SK-N-SH treated with all-trans-retinoic acid at 6 μM for 48 hours (cell line): ENCODE measurements around the gene LRRC8C.

Experiments used
- ATAC-seq: fragments of 200-7000 bp; cut with Tn5 transposase; 3 replicates; pipeline ENCODE4 v1.9.1; 2020; ENCODE audit warnings: mild to moderate bottlenecking, moderate library complexity
- ARNTL ChIP-seq: fragments of 450-650 bp; formaldehyde crosslinking; IDR thresholded peaks from 2 replicates; pipeline ENCODE4 v1.5.0; 2020; ENCODE audit warnings: low read depth, mild to moderate bottlenecking, moderate library complexity, borderline replicate concordance
- CREB5 ChIP-seq: fragments of 250-450 bp; sonication (Bioruptor Pico); IDR thresholded peaks from 2 replicates; pipeline ENCODE4 v1.5.1; 2020; ENCODE audit warnings: low read depth, mild to moderate bottlenecking, moderate library complexity
- CSDC2 ChIP-seq: fragments of 250-450 bp; sonication (Bioruptor Pico); IDR thresholded peaks from 2 replicates; pipeline ENCODE4 v1.5.0; 2020; ENCODE audit warnings: mild to moderate bottlenecking, moderate library complexity
- ESRRG ChIP-seq: fragments of 250-450 bp; sonication (Bioruptor Pico); IDR thresholded peaks from 2 replicates; pipeline ENCODE4 v1.6.1; 2021; ENCODE audit warnings: mild to moderate bottlenecking
- ISL1 ChIP-seq: fragments of 250-450 bp; sonication (Bioruptor Pico); IDR thresholded peaks from 2 replicates; pipeline ENCODE4 v2.1.2; 2022; ENCODE audit warnings: mild to moderate bottlenecking, moderate library complexity
- OSR1 ChIP-seq: fragments of 250-450 bp; sonication (Bioruptor Pico); IDR thresholded peaks from 2 replicates; pipeline ENCODE4 v1.8.0; 2022; ENCODE audit warnings: moderate library complexity, mild to moderate bottlenecking, inconsistent platforms
- PPARA ChIP-seq: fragments of 250-450 bp; sonication (Bioruptor Pico); IDR thresholded peaks from 2 replicates; pipeline ENCODE4 v1.5.0; 2020; ENCODE audit warnings: mild to moderate bottlenecking, borderline replicate concordance
- RARB ChIP-seq: fragments of 250-450 bp; sonication (Bioruptor Pico); IDR thresholded peaks from 2 replicates; pipeline ENCODE4 v1.8.0; 2021; ENCODE audit warnings: mild to moderate bottlenecking, moderate library complexity
- SNAI2 ChIP-seq: fragments of 250-450 bp; sonication (Bioruptor Pico); IDR thresholded peaks from 2 replicates; pipeline ENCODE4 v1.5.0; 2020; ENCODE audit warnings: mild to moderate bottlenecking, moderate library complexity
- TSHZ2 ChIP-seq: fragments of 250-450 bp; sonication (Bioruptor Pico); IDR thresholded peaks from 2 replicates; pipeline ENCODE4 v1.5.0; 2020; ENCODE audit warnings: mild to moderate bottlenecking, moderate library complexity
- ZC3H10 ChIP-seq: fragments of 250-450 bp; sonication (Bioruptor Pico); IDR thresholded peaks from 2 replicates; pipeline ENCODE4 v1.5.1; 2021; ENCODE audit warnings: mild to moderate bottlenecking, moderate library complexity
- ZFP3 ChIP-seq: fragments of 250-450 bp; sonication (Bioruptor Pico); IDR thresholded peaks from 2 replicates; pipeline ENCODE4 v1.5.0; 2020; ENCODE audit warnings: mild to moderate bottlenecking, moderate library complexity
- ZFP30 ChIP-seq: fragments of 450-650 bp; formaldehyde crosslinking; IDR thresholded peaks from 2 replicates; pipeline ENCODE4 v1.5.0; 2022; ENCODE audit warnings: mild to moderate bottlenecking, moderate library complexity
- ZNF565 ChIP-seq: fragments of 450-650 bp; formaldehyde crosslinking; conservative IDR thresholded peaks from 2 replicates; pipeline ENCODE4 v1.5.0; 2020; ENCODE audit warnings: low read depth, mild to moderate bottlenecking, moderate library complexity
- ZNF70 ChIP-seq: fragments of 450-650 bp; formaldehyde crosslinking; IDR thresholded peaks from 2 replicates; pipeline ENCODE4 v1.5.0; 2020; ENCODE audit warnings: mild to moderate bottlenecking, moderate library complexity
- ZNF8 ChIP-seq: fragments of 450-650 bp; formaldehyde crosslinking; IDR thresholded peaks from 2 replicates; pipeline ENCODE4 v1.5.0; 2020; ENCODE audit warnings: mild to moderate bottlenecking, moderate library complexity
- TF ChIP-seq, protein P1 (sequence below): fragments of 250-450 bp; sonication (Bioruptor Pico); IDR thresholded peaks from 2 replicates; pipeline ENCODE4 v1.8.0; 2020; ENCODE audit warnings: mild to moderate bottlenecking, moderate library complexity, borderline replicate concordance
- TF ChIP-seq, protein P2 (sequence below): fragments of 250-450 bp; sonication (Bioruptor Pico); IDR thresholded peaks from 2 replicates; pipeline ENCODE4 v1.8.0; 2021; ENCODE audit warnings: low read depth, mild to moderate bottlenecking, moderate library complexity, borderline replicate concordance
- TF ChIP-seq, protein P3 (sequence below): fragments of 250-450 bp; sonication (Bioruptor Pico); IDR thresholded peaks from 2 replicates; pipeline ENCODE4 v1.5.1; 2021; ENCODE audit warnings: mild to moderate bottlenecking, moderate library complexity

The LRRC8C gene

DNA sequence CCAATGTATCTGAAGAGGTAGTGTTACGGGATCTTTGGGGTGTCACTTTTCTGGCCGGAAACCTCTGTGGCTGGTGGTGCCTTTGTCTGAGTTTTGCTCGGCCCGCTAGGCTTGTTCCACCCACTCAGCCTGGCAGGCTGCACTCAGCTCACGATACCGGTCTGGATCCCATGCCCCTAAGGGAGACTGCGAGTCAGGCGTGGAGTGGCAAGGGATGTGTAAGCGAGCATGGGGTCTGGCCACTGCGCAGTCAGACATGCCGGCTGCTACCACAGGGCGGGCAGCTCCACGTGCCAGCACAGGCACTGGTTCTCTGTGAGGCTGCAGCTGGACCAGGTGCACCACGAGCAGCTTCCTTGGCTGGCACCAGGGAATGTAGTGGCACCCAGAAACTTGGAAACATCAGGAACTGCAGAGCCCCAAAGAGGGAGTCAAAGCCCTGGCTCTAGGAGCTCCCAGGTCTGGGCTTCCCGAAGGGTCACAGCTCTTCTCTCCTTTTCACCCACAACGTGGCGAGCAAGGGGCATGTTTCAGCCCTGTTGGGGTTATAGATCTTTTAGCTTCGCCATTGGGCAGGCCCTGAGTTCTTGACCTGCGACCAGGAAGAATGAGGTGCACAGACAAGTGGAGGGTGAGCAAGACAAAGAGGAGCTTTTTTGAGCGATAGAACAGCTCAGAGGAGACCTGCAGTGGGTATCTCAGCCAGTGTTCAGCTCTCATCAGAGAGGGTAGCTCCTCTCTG is 23.8 kb upstream of the LRRC8C start:
- ATAC-seq = no peak
- TF ChIP-seq, protein P1, sequence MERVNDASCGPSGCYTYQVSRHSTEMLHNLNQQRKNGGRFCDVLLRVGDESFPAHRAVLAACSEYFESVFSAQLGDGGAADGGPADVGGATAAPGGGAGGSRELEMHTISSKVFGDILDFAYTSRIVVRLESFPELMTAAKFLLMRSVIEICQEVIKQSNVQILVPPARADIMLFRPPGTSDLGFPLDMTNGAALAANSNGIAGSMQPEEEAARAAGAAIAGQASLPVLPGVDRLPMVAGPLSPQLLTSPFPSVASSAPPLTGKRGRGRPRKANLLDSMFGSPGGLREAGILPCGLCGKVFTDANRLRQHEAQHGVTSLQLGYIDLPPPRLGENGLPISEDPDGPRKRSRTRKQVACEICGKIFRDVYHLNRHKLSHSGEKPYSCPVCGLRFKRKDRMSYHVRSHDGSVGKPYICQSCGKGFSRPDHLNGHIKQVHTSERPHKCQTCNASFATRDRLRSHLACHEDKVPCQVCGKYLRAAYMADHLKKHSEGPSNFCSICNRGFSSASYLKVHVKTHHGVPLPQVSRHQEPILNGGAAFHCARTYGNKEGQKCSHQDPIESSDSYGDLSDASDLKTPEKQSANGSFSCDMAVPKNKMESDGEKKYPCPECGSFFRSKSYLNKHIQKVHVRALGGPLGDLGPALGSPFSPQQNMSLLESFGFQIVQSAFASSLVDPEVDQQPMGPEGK (CRISPR knock-in tag) = no peak
- no peak for TF ChIP-seq ISL1 (CRISPR knock-in tag)

DNA sequence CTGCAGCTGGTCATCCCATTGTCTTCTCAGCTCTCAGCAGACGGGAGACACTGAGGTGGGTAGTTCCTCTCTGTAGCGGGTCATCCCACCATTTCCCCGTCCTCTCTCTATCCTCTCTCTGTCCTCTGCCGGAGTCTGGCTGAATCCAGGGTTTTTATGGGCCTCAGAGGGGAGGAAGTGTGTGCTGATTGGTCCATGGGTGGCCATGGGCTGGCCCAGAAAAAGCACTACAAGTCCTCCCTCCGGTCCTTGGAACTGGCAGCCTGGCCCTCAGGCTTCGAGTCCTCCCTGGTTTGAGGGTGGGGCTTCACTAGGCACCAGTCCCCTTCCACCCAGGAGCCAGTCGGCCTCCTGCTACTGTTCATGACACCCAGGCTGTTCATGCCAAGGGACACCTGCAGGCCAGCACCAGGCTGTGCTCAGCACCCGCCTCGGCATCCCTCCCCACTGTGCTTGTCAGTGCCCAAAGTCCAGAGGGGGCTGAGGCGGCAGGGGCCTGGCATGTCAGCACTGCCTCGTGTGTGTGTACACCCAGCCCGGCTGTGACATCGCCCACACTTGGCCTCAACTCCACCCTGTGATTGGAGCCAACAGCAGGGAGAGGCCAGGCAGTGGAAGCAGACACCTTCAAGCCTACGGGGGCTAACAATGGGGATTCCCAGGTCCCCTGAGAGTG is 23.0 kb upstream of the LRRC8C start:
- TF ChIP-seq ZNF565 (CRISPR knock-in tag) (no peak), OSR1 (no peak)
- TF ChIP-seq, protein P2, sequence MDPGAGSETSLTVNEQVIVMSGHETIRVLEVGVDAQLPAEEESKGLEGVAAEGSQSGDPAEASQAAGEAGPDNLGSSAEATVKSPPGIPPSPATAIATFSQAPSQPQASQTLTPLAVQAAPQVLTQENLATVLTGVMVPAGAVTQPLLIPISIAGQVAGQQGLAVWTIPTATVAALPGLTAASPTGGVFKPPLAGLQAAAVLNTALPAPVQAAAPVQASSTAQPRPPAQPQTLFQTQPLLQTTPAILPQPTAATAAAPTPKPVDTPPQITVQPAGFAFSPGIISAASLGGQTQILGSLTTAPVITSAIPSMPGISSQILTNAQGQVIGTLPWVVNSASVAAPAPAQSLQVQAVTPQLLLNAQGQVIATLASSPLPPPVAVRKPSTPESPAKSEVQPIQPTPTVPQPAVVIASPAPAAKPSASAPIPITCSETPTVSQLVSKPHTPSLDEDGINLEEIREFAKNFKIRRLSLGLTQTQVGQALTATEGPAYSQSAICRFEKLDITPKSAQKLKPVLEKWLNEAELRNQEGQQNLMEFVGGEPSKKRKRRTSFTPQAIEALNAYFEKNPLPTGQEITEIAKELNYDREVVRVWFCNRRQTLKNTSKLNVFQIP (CRISPR knock-in tag) = no peak
- ATAC-seq = no peak

- no peak for ATAC-seq
- TF ChIP-seq, protein P1 (CRISPR knock-in tag) = no peak
- TF ChIP-seq SNAI2 (CRISPR knock-in tag) (no peak), PPARA (CRISPR knock-in tag) (no peak), ZNF8 (no peak), ZC3H10 (CRISPR knock-in tag) (no peak), ZFP3 (no peak), CSDC2 (CRISPR knock-in tag) (no peak), RARB (CRISPR knock-in tag) (no peak), CREB5 (CRISPR knock-in tag) (no peak), ZFP30 (no peak), OSR1 (no peak), ZNF70 (CRISPR knock-in tag) (no peak), ZNF565 (CRISPR knock-in tag) (no peak), TSHZ2 (CRISPR knock-in tag) (no peak), ARNTL (no peak), ESRRG (CRISPR knock-in tag) (no peak)
- TF ChIP-seq, protein P3, sequence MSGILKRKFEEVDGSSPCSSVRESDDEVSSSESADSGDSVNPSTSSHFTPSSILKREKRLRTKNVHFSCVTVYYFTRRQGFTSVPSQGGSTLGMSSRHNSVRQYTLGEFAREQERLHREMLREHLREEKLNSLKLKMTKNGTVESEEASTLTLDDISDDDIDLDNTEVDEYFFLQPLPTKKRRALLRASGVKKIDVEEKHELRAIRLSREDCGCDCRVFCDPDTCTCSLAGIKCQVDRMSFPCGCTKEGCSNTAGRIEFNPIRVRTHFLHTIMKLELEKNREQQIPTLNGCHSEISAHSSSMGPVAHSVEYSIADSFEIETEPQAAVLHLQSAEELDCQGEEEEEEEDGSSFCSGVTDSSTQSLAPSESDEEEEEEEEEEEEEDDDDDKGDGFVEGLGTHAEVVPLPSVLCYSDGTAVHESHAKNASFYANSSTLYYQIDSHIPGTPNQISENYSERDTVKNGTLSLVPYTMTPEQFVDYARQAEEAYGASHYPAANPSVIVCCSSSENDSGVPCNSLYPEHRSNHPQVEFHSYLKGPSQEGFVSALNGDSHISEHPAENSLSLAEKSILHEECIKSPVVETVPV (CRISPR knock-in tag) = no peak
- TF ChIP-seq, all 23 proteins: peak for 0
Measured at GRCh38 chr1:89610457-89611011, 22.4 kb upstream of the LRRC8C start.
